Endothelial cell of umbilical vein (primary cell): Measurements from ENCODE around the gene NBEA. TPM values are rescaled to one million over a fixed set of nuclear protein-coding genes. Genes with fewer than 3 reads are reported as not detected.

Experiments used
- BruUV-seq: library from RNA; stranded (reverse); fragments of 400-500 nt; replicated peaks from 2 replicates; lab custom pipeline; 2021; lab: Mats Ljungman, UMichigan
- CTCF ChIA-PET: fragments of 300-600, 350-600 bp; sonication (Branson Sonifier 250); formaldehyde crosslinking; loops from one replicate; lab custom pipeline; 2021; ENCODE audit warnings: antibody characterized with exemption, inconsistent platforms; lab: Charles Lee
- POLR2A ChIA-PET: fragments of 300-600, 350-600 bp; sonication (Branson Sonifier 250); formaldehyde crosslinking; loops from one replicate; lab custom pipeline; 2021; ENCODE audit warnings: antibody characterized with exemption, inconsistent platforms; lab: Charles Lee
- DNase-seq: peaks from one replicate; pipeline ENCODE4 v3.0.0-alpha.2; 2011; ENCODE audit warnings: low read depth, low spot score
- FAIRE-seq: peaks from 2 replicates; lab custom pipeline; 2011; peaks lifted over from hg19 to GRCh38; lab: Jason Lieb, UNC
- H2AFZ ChIP-seq: 2 replicates; pipeline ENCODE4 v1.6.0; 2012; ENCODE audit warnings: low read depth, low read length, control low read depth, inconsistent platforms
- H3K27ac ChIP-seq: 2 replicates; pipeline ENCODE4 v1.5.1; 2011; ENCODE audit warnings: low read depth, mild to moderate bottlenecking, control low read depth, low read length, moderate library complexity; ENCODE audit not compliant: insufficient read depth
- H3K27me3 ChIP-seq, 2 experiments: 2 replicates each; pipeline versions ENCODE4 v1.6.0 to v1.6.1; 2011; ENCODE audit warnings: low read length in 2 of 2, mixed read lengths in 1 of 2; ENCODE audit not compliant: control insufficient read depth in 2 of 2, insufficient read depth in 2 of 2
- H3K36me3 ChIP-seq, 2 experiments: 2 replicates in 1 of 2; 3 replicates in 1 of 2; pipeline ENCODE4 v1.5.1; 2011; ENCODE audit warnings: low read length in 2 of 2, mild to moderate bottlenecking in 1 of 2, moderate library complexity in 1 of 2; ENCODE audit not compliant: control insufficient read depth in 2 of 2, insufficient read depth in 2 of 2; ENCODE audit errors: extremely low read depth in 1 of 2
- H3K4me1 ChIP-seq: 3 replicates; pipeline ENCODE4 v1.5.1; 2011; ENCODE audit warnings: mild to moderate bottlenecking, low read length; ENCODE audit not compliant: control insufficient read depth, insufficient read depth; ENCODE audit errors: extremely low read depth
- H3K4me2 ChIP-seq: 2 replicates; pipeline ENCODE4 v1.6.1; 2011; ENCODE audit warnings: low read length, control low read depth, mixed read lengths; ENCODE audit not compliant: insufficient read depth
- H3K4me3 ChIP-seq, 3 experiments: fragments of 200-600 bp in 1 of 3; sonication (generic), shearing (Covaris generic) in 1 of 3; replicated peaks in 1 of 3; 2 replicates each; pipeline ENCODE4 v1.5.1; 2011 to 2016; ENCODE audit warnings: control low read depth in 3 of 3, low read length in 3 of 3, mild to moderate bottlenecking in 2 of 3, inconsistent platforms in 1 of 3, low read depth in 1 of 3, moderate library complexity in 1 of 3; ENCODE audit not compliant: insufficient read depth in 1 of 3
- H3K79me2 ChIP-seq: 2 replicates; pipeline ENCODE4 v1.6.0; 2012; ENCODE audit warnings: low read length, inconsistent platforms; ENCODE audit not compliant: control insufficient read depth, insufficient read depth
- H3K9ac ChIP-seq: replicated peaks from 2 replicates; pipeline ENCODE3; 2011; ENCODE audit warnings: low read length, control low read depth; ENCODE audit not compliant: insufficient read depth; ENCODE audit errors: extremely low read depth
- H3K9me1 ChIP-seq: replicated peaks from 3 replicates; pipeline ENCODE4 v1.6.0; 2011; ENCODE audit warnings: mild to moderate bottlenecking, low read length; ENCODE audit not compliant: control insufficient read depth, insufficient read depth; ENCODE audit errors: extremely low read depth
- H3K9me3 ChIP-seq: replicated peaks from 2 replicates; pipeline ENCODE4 v1.5.1; 2012; ENCODE audit warnings: low read length, inconsistent platforms; ENCODE audit not compliant: control insufficient read depth, insufficient read depth
- H4K20me1 ChIP-seq: replicated peaks from 2 replicates; pipeline ENCODE3; 2011; ENCODE audit warnings: mild to moderate bottlenecking, low read length; ENCODE audit not compliant: control insufficient read depth, insufficient read depth; ENCODE audit errors: extremely low read depth
- EZH2 ChIP-seq: IDR thresholded peaks from 2 replicates; pipeline ENCODE4 v1.6.1; 2012; ENCODE audit warnings: borderline replicate concordance, low read depth, mild to moderate bottlenecking, moderate library complexity, low read length, inconsistent platforms; ENCODE audit not compliant: severe bottlenecking
- FOS ChIP-seq: IDR thresholded peaks from 2 replicates; pipeline ENCODE4 v1.6.1; 2011; ENCODE audit warnings: mild to moderate bottlenecking, low read length, moderate library complexity, borderline replicate concordance; ENCODE audit not compliant: insufficient read depth
- GATA2 ChIP-seq: IDR thresholded peaks from 2 replicates; pipeline ENCODE4 v1.7.0; 2011; ENCODE audit warnings: low read depth, mild to moderate bottlenecking, moderate library complexity, mixed read lengths, low read length; ENCODE audit not compliant: insufficient read length, insufficient read depth
- JUN ChIP-seq: IDR thresholded peaks from 2 replicates; pipeline ENCODE4 v1.6.1; 2011; ENCODE audit warnings: borderline replicate concordance, low read depth; ENCODE audit not compliant: insufficient read length, insufficient read depth
- MAX ChIP-seq: IDR thresholded peaks from 2 replicates; pipeline ENCODE4 v1.6.1; 2011; ENCODE audit not compliant: insufficient read depth, insufficient read length
- POLR2A ChIP-seq: IDR thresholded peaks from 2 replicates; pipeline ENCODE4 v1.6.1; 2012; ENCODE audit warnings: low read depth, mild to moderate bottlenecking, control low read depth, low read length
- POLR2AphosphoS5 ChIP-seq: IDR thresholded peaks from 2 replicates; pipeline ENCODE4 v1.6.1; 2012; ENCODE audit warnings: low read depth, mild to moderate bottlenecking, control low read depth, low read length, moderate library complexity; ENCODE audit not compliant: insufficient read depth
- dilution Hi-C: fragments of 300-500 bp; cut with MboI; formaldehyde crosslinking; loops from one replicate; pipeline ENCODE4 v1.15.0; 2019; ENCODE audit warnings: low sequenced_read_pairs; ENCODE audit not compliant: extremely low pct_ligation_motif_present
- intact Hi-C: fragments of 100-400 bp; cut with micrococcal nuclease; formaldehyde crosslinking; loops from one replicate; pipeline ENCODE4 v1.10.0; 2022
- polyA plus RNA-seq, 4 experiments: library from polyadenylated mRNA; depleted of rRNA in 3 of 4; stranded (reverse) in 3 of 4; unstranded in 1 of 4; fragments of >200 nt; gene quantifications; 2 replicates each; pipeline versions ENCODE4 v1.2.1 to v1.2.3, GENCODE V29; 2011 to 2012; ENCODE audit warnings: missing spikeins in 1 of 4
- total RNA-seq: library from RNA; stranded (reverse); gene quantifications from 2 replicates; pipeline ENCODE4 v1.2.3, GENCODE V29; 2021
- TF ChIP-seq, protein P1 (sequence below), 2 donors: IDR thresholded peaks; 1 replicate in 1 of 2; 2 replicates in 1 of 2; pipeline ENCODE4 v1.5.1; 2011; ENCODE audit warnings: low read length in 2 of 2, mild to moderate bottlenecking in 2 of 2, moderate library complexity in 2 of 2, control low read depth in 1 of 2, inconsistent platforms in 1 of 2, low read depth in 1 of 2; ENCODE audit not compliant: insufficient read depth in 1 of 2; ENCODE audit errors: extremely low read depth in 1 of 2

NBEA gene
- total and polyA plus RNA-seq, 2 donors (not counting 3 experiments of a cell fraction or from before 2014, with no cell fraction given), result 3.0 to 4.8 TPM

DNA sequence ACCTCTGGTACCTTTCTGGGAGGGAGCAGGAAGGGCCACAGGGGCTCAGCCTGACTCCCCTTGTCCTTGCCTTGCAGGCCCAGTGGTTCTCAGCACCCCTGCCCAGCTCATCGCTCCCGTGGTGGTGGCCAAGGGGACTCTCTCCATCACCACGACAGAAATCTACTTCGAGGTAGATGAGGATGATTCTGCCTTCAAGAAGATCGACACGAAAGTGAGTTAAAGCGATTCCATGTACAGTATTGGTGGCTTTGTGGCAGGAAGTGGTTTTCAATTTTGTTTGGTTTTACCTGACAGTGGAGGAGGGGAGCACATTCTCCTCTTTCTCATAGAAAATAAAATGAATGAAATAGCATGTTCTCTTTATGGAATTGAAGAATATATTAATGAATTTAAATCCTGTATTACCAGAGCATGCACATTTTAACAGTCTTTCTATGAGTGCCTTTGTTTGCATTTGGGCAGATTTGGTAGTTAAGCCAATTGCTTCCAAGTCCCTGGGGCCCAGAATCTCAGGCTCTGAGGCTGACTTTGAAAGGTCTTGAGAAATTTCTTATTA is 530.3 kb downstream of the NBEA start:
- Histone ChIP-seq H3K4me2 (no peak overlapping the region), H2AFZ (no peak overlapping the region), H3K9me1 (no peaks in the 10 kb centered on the region), H3K79me2 (no peaks in the 10 kb centered on the region), H3K27me3 (no peaks in the 10 kb centered on the region), H3K4me3 (no peak overlapping the region), H3K9ac (no peak overlapping the region), H3K27ac (no peak overlapping the region), H4K20me1 (no peaks in the 10 kb centered on the region), H3K36me3 (no peaks in the 10 kb centered on the region), H3K9me3 (no peaks in the 10 kb centered on the region), H3K4me1 (peaks cover 4% of the 10 kb centered on the region)
- no peak for FAIRE-seq
- ChIA-PET CTCF (interaction anchor here (1.3 kb wide), 2 partner anchors 17 to 21 kb away, joined by 3 read pairs; no protein-coding TSS in a partner anchor), POLR2A (no interaction called here)
- intact Hi-C loops (loop anchor here (5.0 to 10.0 kb wide), 2 partner anchors 258 to 535 kb away; no protein-coding TSS in a partner anchor), dilution Hi-C loops (no loop called here)
- no TSS peak for BruUV-seq
- DNase-seq, result no peak
- no peak for TF ChIP-seq FOS
- TF ChIP-seq POLR2A, result no peak
- no peak for TF ChIP-seq MAX
- TF ChIP-seq EZH2, result no peak
- TF ChIP-seq POLR2AphosphoS5, result no peak
- TF ChIP-seq JUN, result no peak
- TF ChIP-seq, protein P1, sequence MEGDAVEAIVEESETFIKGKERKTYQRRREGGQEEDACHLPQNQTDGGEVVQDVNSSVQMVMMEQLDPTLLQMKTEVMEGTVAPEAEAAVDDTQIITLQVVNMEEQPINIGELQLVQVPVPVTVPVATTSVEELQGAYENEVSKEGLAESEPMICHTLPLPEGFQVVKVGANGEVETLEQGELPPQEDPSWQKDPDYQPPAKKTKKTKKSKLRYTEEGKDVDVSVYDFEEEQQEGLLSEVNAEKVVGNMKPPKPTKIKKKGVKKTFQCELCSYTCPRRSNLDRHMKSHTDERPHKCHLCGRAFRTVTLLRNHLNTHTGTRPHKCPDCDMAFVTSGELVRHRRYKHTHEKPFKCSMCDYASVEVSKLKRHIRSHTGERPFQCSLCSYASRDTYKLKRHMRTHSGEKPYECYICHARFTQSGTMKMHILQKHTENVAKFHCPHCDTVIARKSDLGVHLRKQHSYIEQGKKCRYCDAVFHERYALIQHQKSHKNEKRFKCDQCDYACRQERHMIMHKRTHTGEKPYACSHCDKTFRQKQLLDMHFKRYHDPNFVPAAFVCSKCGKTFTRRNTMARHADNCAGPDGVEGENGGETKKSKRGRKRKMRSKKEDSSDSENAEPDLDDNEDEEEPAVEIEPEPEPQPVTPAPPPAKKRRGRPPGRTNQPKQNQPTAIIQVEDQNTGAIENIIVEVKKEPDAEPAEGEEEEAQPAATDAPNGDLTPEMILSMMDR (IDR thresholded peaks at IDR 0.05; ENCODE audit: extremely low read depth in 1 of 2, insufficient read depth in 1 of 2, low read depth in 1 of 2, low read length in 2 of 2), result no peak
- no peak for TF ChIP-seq GATA2
